Neuronal stem cell (in vitro differentiated cells): ENCODE data around the gene GALNT17.

ENCODE experiments used
- DNase-seq: peaks from one replicate; pipeline ENCODE4 v3.0.0-alpha.2; 2013; ENCODE audit warnings: low spot score
- H2AFZ ChIP-seq: one replicate; pipeline ENCODE4 v1.6.1; 2013; ENCODE audit warnings: mild to moderate bottlenecking, low read length, inconsistent platforms
- H2AK5ac ChIP-seq: 2 replicates; pipeline ENCODE4 v1.6.1; 2013; ENCODE audit warnings: low read depth, mild to moderate bottlenecking, inconsistent platforms, low read length, moderate library complexity, mixed read lengths
- H2BK120ac ChIP-seq: 2 replicates; pipeline ENCODE4 v1.6.1; 2013; ENCODE audit warnings: low read depth, mild to moderate bottlenecking, inconsistent platforms, low read length, moderate library complexity, mixed read lengths
- H2BK12ac ChIP-seq: one replicate; pipeline ENCODE4 v1.6.1; 2013; ENCODE audit warnings: low read length, inconsistent platforms
- H2BK15ac ChIP-seq: 2 replicates; pipeline ENCODE4 v1.6.1; 2013; ENCODE audit warnings: mild to moderate bottlenecking, low read length, inconsistent platforms, mixed read lengths
- H2BK5ac ChIP-seq: one replicate; pipeline ENCODE4 v1.6.1; 2013; ENCODE audit warnings: inconsistent platforms, mild to moderate bottlenecking, low read length, moderate library complexity
- H3K14ac ChIP-seq: one replicate; pipeline ENCODE4 v1.6.1; 2013; ENCODE audit warnings: low read length, inconsistent platforms
- H3K18ac ChIP-seq: 2 replicates; pipeline ENCODE4 v1.6.1; 2013; ENCODE audit warnings: low read length, inconsistent platforms
- H3K23ac ChIP-seq: 2 replicates; pipeline ENCODE4 v1.6.1; 2013; ENCODE audit warnings: low read depth, mild to moderate bottlenecking, mixed read lengths, low read length, inconsistent platforms; ENCODE audit not compliant: poor library complexity
- H3K27ac ChIP-seq: replicated peaks from 3 replicates; pipeline ENCODE4 v1.5.1; 2013; ENCODE audit warnings: low read length, inconsistent platforms
- H3K27me3 ChIP-seq, 3 experiments: 2 replicates each; pipeline ENCODE4 v1.6.1; 2013; ENCODE audit warnings: low read length in 3 of 3, mild to moderate bottlenecking in 2 of 3, inconsistent platforms in 1 of 3, low read depth in 1 of 3, mixed read lengths in 1 of 3, moderate library complexity in 1 of 3; ENCODE audit not compliant: control insufficient read depth in 3 of 3, insufficient read depth in 3 of 3
- H3K36me3 ChIP-seq, 2 donors: replicated peaks in 1 of 2; 2 replicates each; pipeline ENCODE4 v1.6.1; 2013; ENCODE audit warnings: low read length in 2 of 2; ENCODE audit not compliant: control insufficient read depth in 2 of 2, insufficient read depth in 2 of 2
- H3K4ac ChIP-seq: 2 replicates; pipeline ENCODE4 v1.6.1; 2013; ENCODE audit warnings: inconsistent platforms, mild to moderate bottlenecking, low read length, moderate library complexity
- H3K4me1 ChIP-seq, 2 donors: 1 replicate in 1 of 2; 2 replicates in 1 of 2; pipeline ENCODE4 v1.6.1; 2013; ENCODE audit warnings: low read length in 2 of 2, low read depth in 1 of 2; ENCODE audit not compliant: control insufficient read depth in 2 of 2, insufficient read depth in 1 of 2
- H3K4me2 ChIP-seq: one replicate; pipeline ENCODE4 v1.6.1; 2013; ENCODE audit warnings: mild to moderate bottlenecking, low read length, inconsistent platforms; ENCODE audit not compliant: insufficient read depth, poor library complexity, severe bottlenecking
- H3K4me3 ChIP-seq, 2 donors: 2 replicates each; pipeline ENCODE4 v1.5.1; 2013; ENCODE audit warnings: low read length in 2 of 2, mild to moderate bottlenecking in 2 of 2, inconsistent platforms in 1 of 2, moderate library complexity in 1 of 2
- H3K79me1 ChIP-seq: one replicate; pipeline ENCODE4 v1.6.1; 2013; ENCODE audit warnings: low read depth, mild to moderate bottlenecking, inconsistent platforms, low read length, moderate library complexity
- H3K9ac ChIP-seq: one replicate; pipeline ENCODE4 v1.6.1; 2013; ENCODE audit warnings: mild to moderate bottlenecking, low read depth, low read length, inconsistent platforms; ENCODE audit not compliant: poor library complexity
- H3K9me3 ChIP-seq, 2 donors: replicated peaks in 1 of 2; 2 replicates each; pipeline versions ENCODE3 to v1.6.1; 2013; ENCODE audit warnings: low read length in 2 of 2, mild to moderate bottlenecking in 2 of 2, inconsistent platforms in 1 of 2, low read depth in 1 of 2, mixed read lengths in 1 of 2, moderate library complexity in 1 of 2; ENCODE audit not compliant: control insufficient read depth in 2 of 2, insufficient read depth in 1 of 2
- H4K8ac ChIP-seq: one replicate; pipeline ENCODE4 v1.6.1; 2013; ENCODE audit warnings: low read depth, mild to moderate bottlenecking, inconsistent platforms, low read length, moderate library complexity
- H4K91ac ChIP-seq: one replicate; pipeline ENCODE4 v1.6.1; 2013; ENCODE audit warnings: low read length, low read depth, mild to moderate bottlenecking, inconsistent platforms; ENCODE audit not compliant: poor library complexity
- WGBS, 2 donors: extraction: QIAGEN DNeasy Blood & Tissue Kit; methylation state at CpG; one replicate each; pipeline ENCODE4 v1.1.7; 2013; ENCODE audit warnings: missing lambda C conversion rate in 2 of 2, mixed read lengths in 1 of 2; ENCODE audit not compliant: insufficient read length in 2 of 2, insufficient replicate concordance in 1 of 2; ENCODE audit errors: extremely low coverage in 2 of 2; 5-methylcytosine and 5-hydroxymethylcytosine counted together

Gene GALNT17

GRCh38 chr7:71604818-71605414 is 473.0 kb downstream of the GALNT17 start:
- WGBS, 2 donors: no CpG with 5 or more reads among the region's 9 CpGs
- Histone ChIP-seq H4K91ac (no peak overlapping the region), H3K27me3 (no peaks in the 10 kb centered on the region), H2BK5ac (no peak overlapping the region), H2BK12ac (no peak overlapping the region), H3K4me2 (no peak overlapping the region), H3K18ac (no peak overlapping the region), H3K4ac (no peak overlapping the region), H2BK120ac (no peak overlapping the region), H3K36me3 (no peaks in the 10 kb centered on the region), H3K79me1 (no peaks in the 10 kb centered on the region), H3K27ac (no peak overlapping the region), H3K9ac (no peak overlapping the region), H3K4me3 (no peak overlapping the region), H2BK15ac (no peak overlapping the region), H3K23ac (no peak overlapping the region), H2AK5ac (no peak overlapping the region), H3K4me1 (peaks cover 0 to 12% of the 10 kb centered on the region in 2 donors), H4K8ac (no peak overlapping the region), H3K9me3 (peaks cover 2 to 5% of the 10 kb centered on the region in 2 donors), H3K14ac (no peak overlapping the region), H2AFZ (no peak overlapping the region)
- DNase-seq: no peak

GRCh38 chr7:71611986-71612385 is 480.0 kb downstream of the GALNT17 start:
- Histone ChIP-seq H4K8ac (no peak overlapping the region), H3K4ac (no peak overlapping the region), H2BK15ac (no peak overlapping the region), H3K9ac (no peak overlapping the region), H2BK12ac (no peak overlapping the region), H2AK5ac (no peak overlapping the region), H3K4me3 (no peak overlapping the region), H4K91ac (no peak overlapping the region), H3K9me3 (peaks cover 0 to 2% of the 10 kb centered on the region in 2 donors), H3K27ac (no peak overlapping the region), H2BK120ac (no peak overlapping the region), H3K36me3 (no peaks in the 10 kb centered on the region), H3K14ac (no peak overlapping the region), H3K4me1 (peaks cover 22 to 23% of the 10 kb centered on the region in 2 donors), H3K27me3 (no peaks in the 10 kb centered on the region), H3K79me1 (no peaks in the 10 kb centered on the region), H2AFZ (no peak overlapping the region), H3K18ac (no peak overlapping the region), H3K4me2 (no peak overlapping the region), H3K23ac (no peak overlapping the region), H2BK5ac (no peak overlapping the region)
- no CpG with 5 or more reads among the region's 2 CpGs for WGBS, 2 donors
- no peak for DNase-seq

DNA sequence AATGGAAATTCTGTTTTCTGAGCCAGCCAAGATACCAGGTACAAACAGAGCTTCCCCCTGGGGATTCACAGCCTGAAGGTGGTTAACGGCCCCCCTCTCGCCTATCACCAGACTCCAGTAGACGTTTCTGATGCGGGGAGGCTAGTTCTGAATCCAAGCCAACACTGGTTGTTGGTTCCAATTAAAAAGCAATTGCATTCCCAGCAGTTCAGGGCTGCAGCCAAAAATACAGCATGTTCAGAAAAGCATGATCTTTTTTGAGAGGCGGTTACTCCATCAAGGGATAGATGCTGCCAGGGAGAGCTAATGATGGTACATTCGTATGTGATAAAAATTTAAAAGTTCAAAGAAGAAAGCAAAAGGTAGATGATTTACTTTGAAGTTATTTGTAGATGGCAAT is 481.0 kb downstream of the GALNT17 start:
- peak overlapping the region; percentile 62 for H3K27ac ChIP-seq
- no peak overlapping the region for H3K4me3 ChIP-seq
- H3K14ac ChIP-seq: no peak overlapping the region
- no peak overlapping the region for H3K9ac ChIP-seq
- H2BK12ac ChIP-seq: no peak overlapping the region
- no peak overlapping the region for H3K4ac ChIP-seq
- H3K36me3 ChIP-seq: no peaks in the 10 kb centered on the region
- no peak overlapping the region for H2BK120ac ChIP-seq
- H3K4me2 ChIP-seq: peak overlapping the region; percentile 32
- no peaks in the 10 kb centered on the region for H3K27me3 ChIP-seq
- no peak overlapping the region for H2AK5ac ChIP-seq
- no CpG with 5 or more reads among the region's 6 CpGs for WGBS, 2 donors
- no peak overlapping the region for H4K8ac ChIP-seq
- no peak for DNase-seq
- peaks cover 22 to 23% of the 10 kb centered on the region in 2 donors for H3K4me1 ChIP-seq
- no peak overlapping the region for H4K91ac ChIP-seq
- H3K79me1 ChIP-seq: no peaks in the 10 kb centered on the region
- H2AFZ ChIP-seq: no peak overlapping the region
- no peak overlapping the region for H2BK15ac ChIP-seq
- H3K23ac ChIP-seq: no peak overlapping the region
- H3K18ac ChIP-seq: no peak overlapping the region
- peaks cover 0 to 1% of the 10 kb centered on the region in 2 donors for H3K9me3 ChIP-seq
- H2BK5ac ChIP-seq: no peak overlapping the region

DNA sequence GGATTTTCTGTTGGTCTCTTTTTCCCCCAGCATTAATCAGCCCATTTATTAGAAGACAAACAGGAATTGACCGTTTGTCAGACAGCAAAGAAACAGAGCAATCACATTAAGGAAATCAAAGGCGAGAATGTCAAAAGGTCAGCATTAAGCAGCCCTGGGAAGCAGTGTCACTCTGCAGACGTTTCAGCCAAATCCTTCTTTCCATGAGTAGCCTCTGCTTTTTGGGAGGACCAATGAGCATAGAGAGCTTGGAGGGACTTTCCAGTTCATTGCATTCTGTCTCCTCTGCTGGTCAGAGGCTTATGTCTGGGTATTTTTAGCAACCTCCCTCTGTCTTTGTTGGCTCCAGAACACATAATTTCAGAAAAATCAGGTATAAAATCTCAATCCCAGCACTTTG is 481.4 kb downstream of the GALNT17 start:
- H2AK5ac ChIP-seq: no peak overlapping the region
- WGBS, 2 donors: no CpG with 5 or more reads among the region's 3 CpGs
- H3K27ac ChIP-seq: peak overlapping the region; percentile 45
- H2BK12ac ChIP-seq: no peak overlapping the region
- no peaks in the 10 kb centered on the region for H3K79me1 ChIP-seq
- H3K4me2 ChIP-seq: no peak overlapping the region
- no peak overlapping the region for H3K18ac ChIP-seq
- H3K14ac ChIP-seq: no peak overlapping the region
- no peak overlapping the region for H3K4ac ChIP-seq
- H3K4me1 ChIP-seq: peaks cover 22 to 23% of the 10 kb centered on the region in 2 donors
- H2BK5ac ChIP-seq: no peak overlapping the region
- H3K36me3 ChIP-seq: no peaks in the 10 kb centered on the region
- no peak overlapping the region for H3K9ac ChIP-seq
- H3K27me3 ChIP-seq: no peaks in the 10 kb centered on the region
- H4K91ac ChIP-seq: no peak overlapping the region
- H3K9me3 ChIP-seq: no peaks in the 10 kb centered on the region
- H4K8ac ChIP-seq: no peak overlapping the region
- H3K23ac ChIP-seq: no peak overlapping the region
- no peak overlapping the region for H2BK15ac ChIP-seq
- DNase-seq: peak; percentile 64
- H2BK120ac ChIP-seq: no peak overlapping the region
- no peak overlapping the region for H2AFZ ChIP-seq
- no peak overlapping the region for H3K4me3 ChIP-seq
